DOHH2 (cell line): ENCODE results near the gene PPP1R12A.

Source experiments
- H3F3A ChIP-seq: fragments of 200-600 bp; sonication (generic), shearing (Covaris generic); 2 replicates; pipeline ENCODE4 v1.6.0; 2016; ENCODE audit warnings: antibody characterized with exemption, mild to moderate bottlenecking; ENCODE audit not compliant: control insufficient read depth, insufficient read depth
- H3K27ac ChIP-seq: fragments of 200-600 bp; sonication (generic); 2 replicates; pipeline ENCODE4 v1.5.1; 2014; ENCODE audit warnings: low read depth, mild to moderate bottlenecking, low read length, moderate library complexity
- H3K27me3 ChIP-seq: fragments of 200-600 bp; sonication (generic); 2 replicates; pipeline ENCODE4 v1.6.1; 2014; ENCODE audit warnings: mild to moderate bottlenecking, low read length, mixed read lengths; ENCODE audit not compliant: control insufficient read depth
- H3K36me3 ChIP-seq: fragments of 200-600 bp; sonication (generic); 2 replicates; pipeline ENCODE4 v1.6.1; 2014; ENCODE audit warnings: mild to moderate bottlenecking, low read length, moderate library complexity, mixed read lengths; ENCODE audit not compliant: control insufficient read depth
- H3K4me1 ChIP-seq: fragments of 200-600 bp; sonication (generic); 2 replicates; pipeline ENCODE4 v1.6.1; 2014; ENCODE audit warnings: mild to moderate bottlenecking, low read length, mixed read lengths; ENCODE audit not compliant: control insufficient read depth
- H3K4me2 ChIP-seq: fragments of 200-600 bp; sonication (generic); 2 replicates; pipeline ENCODE4 v1.6.0; 2014; ENCODE audit warnings: mild to moderate bottlenecking, low read length, moderate library complexity
- H3K4me3 ChIP-seq: fragments of 200-600 bp; sonication (generic); 2 replicates; pipeline ENCODE4 v1.5.1; 2014; ENCODE audit warnings: mild to moderate bottlenecking, low read length, mixed read lengths
- H3K79me2 ChIP-seq: fragments of 200-600 bp; sonication (generic); 2 replicates; pipeline ENCODE4 v1.6.1; 2014; ENCODE audit warnings: mild to moderate bottlenecking, low read length, mixed read lengths; ENCODE audit not compliant: control insufficient read depth
- H3K9me2 ChIP-seq: fragments of 200-600 bp; sonication (generic); replicated peaks from 2 replicates; pipeline ENCODE4 v1.6.1; 2014; ENCODE audit warnings: mild to moderate bottlenecking, low read length, mixed read lengths; ENCODE audit not compliant: control insufficient read depth
- H3K9me3 ChIP-seq: fragments of 200-600 bp; sonication (generic); 2 replicates; pipeline ENCODE4 v1.6.1; 2014; ENCODE audit warnings: antibody characterized with exemption, low read length, mixed read lengths; ENCODE audit not compliant: control insufficient read depth, insufficient read depth
- H4K20me1 ChIP-seq: fragments of 200-600 bp; sonication (generic); 2 replicates; pipeline ENCODE4 v1.6.0; 2014; ENCODE audit warnings: low read depth, mild to moderate bottlenecking, antibody characterized with exemption, low read length, moderate library complexity; ENCODE audit not compliant: control insufficient read depth, insufficient read depth
- CTCF ChIP-seq: fragments of 200-600 bp; sonication (generic); IDR thresholded peaks from one replicate; pipeline ENCODE4 v1.5.1; 2014; ENCODE audit warnings: antibody characterized with exemption, mild to moderate bottlenecking, low read depth, low read length; ENCODE audit not compliant: poor library complexity, severe bottlenecking
- EZH2phosphoT487 ChIP-seq: fragments of 200-600 bp; sonication (generic); IDR thresholded peaks from 2 replicates; pipeline ENCODE4 v1.6.1; 2017; ENCODE audit warnings: borderline replicate concordance, mild to moderate bottlenecking, antibody characterized with exemption, low read length, moderate library complexity, mixed read lengths

PPP1R12A gene

DNA sequence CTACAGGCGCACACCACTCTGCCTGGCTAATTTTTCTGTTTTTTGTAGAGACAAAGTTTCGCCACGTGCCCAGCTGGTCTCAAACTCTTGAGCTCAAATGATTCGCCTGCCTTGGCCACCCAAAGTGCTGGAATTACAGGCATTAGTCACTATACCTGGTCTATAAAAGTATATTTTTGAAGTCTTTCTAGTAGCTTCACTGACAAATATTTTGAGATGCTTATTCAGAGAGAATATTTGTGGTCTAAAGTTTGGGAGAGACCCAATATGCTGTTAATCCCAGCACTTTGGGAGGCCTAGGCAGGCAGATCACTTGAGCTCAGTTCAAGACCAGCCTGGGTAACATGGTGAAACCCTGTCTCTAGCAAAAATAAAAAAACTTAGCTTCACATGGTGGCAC lies 22.0 kb upstream of the PPP1R12A start:
- H4K20me1 ChIP-seq, result no peaks in the 10 kb centered on the region
- no peak overlapping the region for H3K4me2 ChIP-seq
- no peak overlapping the region for H3K4me3 ChIP-seq
- H3K27ac ChIP-seq, result no peak overlapping the region
- no peaks in the 10 kb centered on the region for H3F3A ChIP-seq
- no peaks in the 10 kb centered on the region for H3K9me3 ChIP-seq
- no peak for TF ChIP-seq CTCF
- TF ChIP-seq EZH2phosphoT487, result no peak
- H3K79me2 ChIP-seq, result no peaks in the 10 kb centered on the region
- H3K9me2 ChIP-seq, result no peaks in the 10 kb centered on the region
- no peaks in the 10 kb centered on the region for H3K36me3 ChIP-seq
- H3K4me1 ChIP-seq, result 0 out of 2 replicates have a peak, but pooled peaks cover 3% of the 10 kb centered on the region
- H3K27me3 ChIP-seq, result peaks cover 4% of the 10 kb centered on the region; the same call in 1 of the 2 replicates

DNA sequence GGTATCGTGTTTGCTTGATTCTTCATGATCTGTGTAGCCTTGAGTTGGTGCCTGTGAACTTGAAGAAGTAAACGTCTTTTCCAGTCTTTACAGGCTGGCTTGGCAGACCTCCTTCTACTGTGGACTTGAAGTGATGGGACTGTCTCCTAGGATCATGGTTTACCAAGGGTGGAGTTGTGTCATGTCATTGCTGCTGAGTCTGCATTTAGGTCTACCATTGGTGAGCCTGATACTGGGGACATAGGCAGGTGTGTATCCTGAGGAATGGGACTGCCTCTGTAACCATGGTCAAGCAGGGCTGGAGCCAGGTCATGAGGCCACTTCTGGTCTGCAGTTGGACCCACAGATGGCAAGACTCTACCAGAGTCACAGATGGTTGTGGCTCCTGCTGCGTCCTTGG lies 20.7 kb upstream of the PPP1R12A start:
- Histone ChIP-seq H4K20me1 (no peaks in the 10 kb centered on the region), H3K79me2 (no peaks in the 10 kb centered on the region), H3F3A (no peaks in the 10 kb centered on the region), H3K4me2 (no peak overlapping the region), H3K4me3 (no peak overlapping the region), H3K9me2 (no peaks in the 10 kb centered on the region), H3K27ac (no peak overlapping the region), H3K4me1 (0 out of 2 replicates have a peak, but pooled peaks cover 3% of the 10 kb centered on the region), H3K36me3 (no peaks in the 10 kb centered on the region), H3K9me3 (no peaks in the 10 kb centered on the region), H3K27me3 (peaks cover 4% of the 10 kb centered on the region; the same call in 1 of the 2 replicates)
- TF ChIP-seq EZH2phosphoT487, result no peak
- no peak for TF ChIP-seq CTCF

DNA sequence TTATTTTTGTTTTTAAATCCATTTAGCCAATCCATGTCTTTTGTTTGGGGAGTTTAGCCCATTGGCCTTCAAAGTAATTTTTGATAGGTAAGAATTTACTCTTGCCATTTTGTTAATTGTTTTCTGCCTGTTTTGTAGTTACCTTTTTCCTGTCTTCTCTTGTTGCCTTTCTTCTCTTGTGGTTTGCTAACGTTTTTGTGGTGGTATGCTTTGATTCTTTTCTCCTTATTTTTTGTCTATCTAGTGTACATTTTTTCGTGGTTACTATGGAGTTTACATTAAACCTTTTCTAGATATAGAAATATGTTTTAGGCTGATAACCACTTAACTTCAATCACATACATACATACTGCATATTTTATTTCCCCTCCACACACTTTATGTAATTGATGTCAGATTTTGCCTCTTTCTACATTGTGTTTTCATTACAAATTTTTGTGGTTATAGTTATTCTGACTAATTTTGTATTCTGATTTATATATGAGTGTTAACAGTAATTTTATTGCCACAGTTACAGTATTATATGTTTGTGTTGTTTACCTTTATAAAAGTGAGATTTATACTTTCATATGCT lies 19.2 kb upstream of the PPP1R12A start:
- no peak for TF ChIP-seq EZH2phosphoT487
- TF ChIP-seq CTCF, result no peak
- Histone ChIP-seq H3K9me3 (no peaks in the 10 kb centered on the region), H3K36me3 (no peaks in the 10 kb centered on the region), H4K20me1 (no peaks in the 10 kb centered on the region), H3K79me2 (no peaks in the 10 kb centered on the region), H3F3A (no peaks in the 10 kb centered on the region), H3K4me3 (no peak overlapping the region), H3K4me2 (no peak overlapping the region), H3K27ac (no peak overlapping the region), H3K27me3 (peaks cover 4% of the 10 kb centered on the region; the same call in 1 of the 2 replicates), H3K9me2 (no peaks in the 10 kb centered on the region), H3K4me1 (no peaks in the 10 kb centered on the region)
